Activated naive CD4-positive, alpha-beta T cell treated with Interleukin-2 at 50 U/mL for 16 hours (primary cell): Measurements from ENCODE around the gene SRSF8.
"Not testable (repeated sequence)": the region's sequence is repeated elsewhere in the genome, so short reads cannot be mapped to it uniquely, and the experiment has no call there.

Experiments used
- DNase-seq: peaks from one replicate; pipeline ENCODE4 v3.0.0-alpha.2; 2020

Gene SRSF8

GRCh38 chr11:95098826-95099225 lies 32.1 kb downstream of the SRSF8 start:
- no peak for DNase-seq

GRCh38 chr11:95100191-95100648 lies 33.5 kb downstream of the SRSF8 start:
- DNase-seq, result no peak

DNA sequence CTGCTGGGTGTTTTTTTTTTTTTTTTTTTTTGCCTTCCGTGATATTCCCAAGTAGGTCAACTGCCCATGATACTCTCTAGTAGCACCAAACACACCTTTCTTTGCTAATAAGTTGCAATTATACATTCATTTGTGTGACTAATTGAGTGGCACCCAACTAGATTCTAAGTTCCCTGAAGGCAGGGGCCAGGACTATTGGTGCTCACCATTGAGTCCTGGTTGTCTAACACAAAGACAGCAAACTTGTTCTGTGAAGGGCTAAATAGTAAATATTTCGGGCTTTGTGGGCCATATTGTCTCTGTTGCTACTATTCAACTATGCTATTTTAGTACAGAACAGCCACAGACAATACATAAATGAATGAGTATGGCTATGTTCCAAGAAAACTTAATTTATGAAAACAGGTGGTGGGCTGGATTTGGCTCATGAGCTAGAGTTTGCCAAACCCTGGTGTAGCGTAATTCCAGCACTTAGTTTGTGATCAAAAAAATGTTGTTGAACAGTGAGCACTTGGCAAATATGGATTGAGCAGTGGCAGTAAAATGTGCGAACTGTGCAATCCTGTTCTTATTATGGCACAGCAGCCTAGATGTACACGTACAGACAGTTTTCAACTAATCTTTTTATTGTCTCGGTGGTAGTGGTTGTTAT lies 34.3 kb downstream of the SRSF8 start:
- DNase-seq, result no peak

DNA sequence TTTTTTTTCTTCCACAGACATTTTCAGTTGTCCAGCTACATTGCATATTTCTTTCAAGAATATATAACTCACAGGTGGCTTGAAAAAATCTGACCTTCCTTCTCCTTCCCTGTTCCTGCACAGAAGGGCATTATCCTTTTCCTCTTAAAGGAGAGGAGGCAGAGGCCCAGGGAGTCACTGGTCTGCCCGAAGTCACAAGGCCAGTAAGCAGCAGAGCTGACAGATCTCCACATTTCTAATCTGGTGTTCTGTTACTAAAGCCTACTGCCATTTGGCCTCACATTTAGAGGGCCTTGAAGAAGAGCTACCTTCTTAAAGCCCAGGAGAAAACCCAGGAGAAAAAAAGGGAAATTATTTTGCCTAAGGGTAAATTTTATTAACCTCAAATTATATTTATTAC lies 35.2 kb downstream of the SRSF8 start:
- DNase-seq, result no peak

DNA sequence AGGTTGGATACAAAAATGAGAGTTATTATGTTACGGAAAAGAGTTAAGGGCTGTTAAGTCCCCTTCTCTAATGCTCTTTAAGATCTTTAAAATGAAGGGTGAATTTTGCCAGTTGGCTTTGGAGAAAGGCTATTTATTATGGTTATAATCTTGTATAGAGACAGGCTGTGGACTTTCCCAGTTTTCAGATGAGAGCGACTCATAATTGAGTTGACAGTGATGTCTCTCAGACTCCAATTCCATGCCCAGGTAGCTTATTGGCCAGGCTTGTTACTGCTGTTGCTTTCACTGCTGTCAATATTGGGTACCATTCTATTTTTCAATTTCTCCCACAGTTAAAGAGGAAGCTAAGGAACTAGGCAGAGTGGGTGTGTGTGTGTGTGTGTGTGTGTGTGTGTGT lies 36.0 kb downstream of the SRSF8 start:
- no peak for DNase-seq

DNA sequence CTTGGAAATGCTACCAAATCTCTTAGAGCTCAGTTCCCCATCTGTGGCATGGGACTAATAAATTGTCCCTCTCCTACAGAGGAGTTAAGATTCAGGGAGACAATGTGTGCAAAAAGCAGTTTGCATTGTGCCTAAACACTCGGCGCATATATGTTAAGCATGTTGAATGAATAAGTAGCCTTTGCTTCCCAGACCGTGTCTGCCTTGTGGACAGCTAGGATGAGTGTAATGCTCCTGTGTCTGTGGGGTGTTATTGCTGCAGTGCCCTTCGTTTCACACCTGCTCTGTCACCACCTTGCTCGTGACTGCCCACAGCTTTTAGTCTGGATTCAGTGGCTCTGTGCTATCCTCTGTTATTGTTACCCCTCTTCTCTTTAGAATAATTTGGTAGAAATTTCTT lies 37.0 kb downstream of the SRSF8 start:
- no peak for DNase-seq

GRCh38 chr11:95104121-95104830 lies 37.6 kb downstream of the SRSF8 start:
- no peak for DNase-seq

DNA sequence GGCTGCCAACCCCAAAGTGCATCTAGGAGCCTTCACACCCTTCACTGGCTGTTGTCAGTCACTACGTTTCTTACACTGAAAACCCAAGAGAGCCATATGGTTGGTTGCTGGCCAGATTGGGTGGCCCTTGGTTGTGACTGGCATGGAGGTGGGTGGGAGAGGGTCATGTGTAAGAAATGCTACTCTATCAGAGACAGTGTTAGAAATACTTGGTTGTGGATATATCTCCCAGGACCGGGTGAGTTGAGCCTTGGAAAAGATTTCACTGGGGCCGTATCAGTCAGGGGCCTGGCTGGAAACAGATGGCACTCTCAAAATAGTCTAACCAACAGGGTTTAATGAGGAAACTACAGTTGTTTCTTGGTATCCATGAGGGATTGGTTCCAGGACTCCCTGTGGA lies 38.1 kb downstream of the SRSF8 start:
- DNase-seq, result no peak

DNA sequence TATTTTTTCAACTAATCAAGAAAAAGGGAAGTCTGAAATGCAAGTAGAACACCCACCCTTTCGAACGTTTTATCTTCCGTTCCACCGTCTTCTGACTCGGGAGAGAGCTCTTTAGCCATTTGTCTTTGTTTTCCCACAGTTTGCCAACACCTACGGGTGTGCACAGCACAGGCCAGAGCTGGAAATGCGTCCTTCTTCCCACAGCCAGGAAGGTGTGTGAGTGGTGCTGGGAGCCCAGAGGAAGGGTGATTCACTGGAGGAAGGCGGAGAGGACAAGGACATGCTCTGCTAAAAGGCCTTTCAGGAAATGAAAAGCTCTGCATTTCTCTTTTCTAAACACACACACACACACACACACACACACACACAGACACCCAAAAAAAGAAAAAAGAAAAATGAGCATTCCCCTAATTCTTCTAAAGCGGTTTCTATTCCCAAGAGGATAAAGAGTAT lies 41.5 kb downstream of the SRSF8 start:
- no peak for DNase-seq

GRCh38 chr11:95108671-95109551 lies 42.2 kb downstream of the SRSF8 start:
- no peak for DNase-seq

GRCh38 chr11:95111471-95111870 lies 44.8 kb downstream of the SRSF8 start:
- not testable (repeated sequence) for DNase-seq

- DNase-seq, result no peak
These were observed 45.3 kb downstream of the SRSF8 start for GRCh38 chr11:95111923-95112540.

DNA sequence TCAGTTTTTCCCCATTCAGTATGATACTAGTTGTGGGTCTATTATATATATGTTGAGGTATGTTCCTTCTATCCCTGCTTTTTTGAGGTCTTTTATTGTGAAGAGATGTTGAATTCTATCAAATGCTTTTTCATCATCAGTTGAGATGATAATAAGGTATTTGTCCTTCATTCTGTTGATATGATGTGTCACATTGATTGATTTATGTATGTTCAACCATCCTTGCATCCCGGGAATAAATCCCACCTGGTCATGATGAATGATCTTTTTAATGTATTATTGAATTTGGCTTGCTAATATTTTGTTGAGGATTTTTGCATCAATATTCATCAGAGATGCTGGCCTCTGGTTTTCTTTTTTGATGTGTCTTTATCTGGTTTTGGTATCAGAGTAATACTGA lies 48.9 kb downstream of the SRSF8 start:
- no peak for DNase-seq

DNA sequence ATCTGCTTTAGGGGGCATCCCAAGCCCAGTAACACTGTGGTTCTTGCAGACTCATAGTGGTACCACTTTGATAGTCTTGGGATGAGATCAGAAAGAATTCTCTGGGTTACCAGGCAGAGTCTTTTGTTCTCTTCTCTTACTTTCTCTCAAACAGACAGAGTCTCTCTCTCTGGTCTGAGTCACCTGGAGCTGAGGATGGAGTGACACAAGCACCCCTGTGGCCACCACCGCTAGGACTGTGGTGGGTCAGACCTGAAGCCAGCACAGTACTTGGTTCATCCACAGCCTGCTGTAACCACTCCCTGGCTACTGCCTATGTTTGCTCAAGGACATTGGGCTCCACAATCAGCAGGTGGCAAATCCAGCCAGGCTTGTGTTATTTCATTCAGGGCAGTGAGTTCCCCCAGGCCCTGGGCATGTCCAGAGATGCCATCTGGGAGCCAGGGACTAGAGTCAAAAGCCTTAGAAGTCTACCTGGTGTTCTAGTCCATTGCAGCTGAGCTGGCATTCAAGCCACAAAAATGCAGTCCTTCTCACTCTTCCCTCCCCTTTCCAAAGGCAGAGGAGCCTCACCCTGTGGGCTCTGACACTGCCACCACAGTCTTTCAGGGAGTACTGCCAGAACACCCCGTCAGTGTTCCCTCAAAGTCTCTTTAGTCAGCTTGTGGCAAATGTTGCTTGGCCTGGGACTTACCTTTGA lies 52.8 kb downstream of the SRSF8 start:
- no peak for DNase-seq
